ENCODE measurements around the gene ATRX.

- TF ChIP-seq CTBP1 (IDR thresholded peaks at IDR 0.05; ENCODE audit: borderline replicate concordance) (no peak), FOXK2 (IDR thresholded peaks at IDR 0.05) (no peak), FOXM1 (IDR thresholded peaks at IDR 0.05; ENCODE audit: borderline replicate concordance) (no peak), BHLHE40 (IDR thresholded peaks at IDR 0.05; ENCODE audit: borderline replicate concordance) (no peak), ZNF384 (IDR thresholded peaks at IDR 0.05) (no peak), NFRKB (IDR thresholded peaks at IDR 0.05) (no peak), ELF4 (IDR thresholded peaks at IDR 0.05) (no peak), HDGF (IDR thresholded peaks at IDR 0.05; ENCODE audit: borderline replicate concordance) (no peak), ARNT (IDR thresholded peaks at IDR 0.05) (no peak), SP1 (IDR thresholded peaks at IDR 0.05) (no peak), SUZ12 (IDR thresholded peaks at IDR 0.05) (no peak), LEF1 (IDR thresholded peaks at IDR 0.05; ENCODE audit: borderline replicate concordance) (no peak), TARDBP (IDR thresholded peaks at IDR 0.05) (no peak)
Observed at GRCh38 chrX:77743720-77744119, 42.3 kb downstream of the ATRX start.

Measured in HEK293T (cell line).